ENCODE results near the gene ZDHHC7. TPM values are rescaled to one million over a fixed set of nuclear protein-coding genes. Genes with fewer than 3 reads are reported as not detected.

ZDHHC7 gene
- total RNA-seq, 1 experiment from 2014 or later, result 46.3 TPM

DNA sequence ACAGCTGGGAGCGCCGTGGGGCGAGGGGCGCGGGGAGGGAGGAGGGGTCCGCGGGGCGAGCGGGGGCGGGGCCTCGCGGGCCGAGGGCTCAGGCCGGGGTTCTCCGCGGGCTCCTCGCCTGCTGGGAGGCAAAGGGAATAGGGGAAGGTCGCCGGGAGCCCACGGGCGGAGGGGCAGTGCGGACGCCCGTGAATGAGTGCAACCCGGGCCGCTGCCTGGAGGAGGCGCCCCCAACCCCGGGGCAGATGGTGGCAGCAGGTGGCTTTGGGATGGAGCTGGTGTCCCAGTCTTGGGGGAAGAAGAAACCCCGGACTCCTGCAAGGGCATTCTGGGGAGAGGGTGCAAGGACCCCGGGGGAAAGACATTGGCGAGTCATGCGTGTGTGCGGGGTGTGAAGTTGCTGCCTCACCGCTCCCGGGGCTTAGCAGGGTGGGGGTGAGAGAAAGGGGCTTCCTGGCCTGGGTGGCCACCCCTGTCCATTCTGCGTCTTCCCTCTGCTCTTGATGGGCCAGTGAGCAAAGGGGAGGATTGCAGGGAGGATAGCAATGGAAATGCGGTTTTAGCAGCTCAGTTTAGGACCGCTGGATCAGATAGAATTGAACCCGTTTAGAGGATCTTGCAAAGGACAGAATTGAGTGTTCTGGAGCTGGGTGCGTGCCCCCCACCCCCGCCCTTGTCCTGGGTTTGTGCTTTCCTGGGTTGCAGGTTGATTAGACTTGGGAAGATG lies 16.8 kb upstream of the ZDHHC7 start:
- no peak for TF ChIP-seq CTCF (IDR thresholded peaks at IDR 0.05; ENCODE audit: unreplicated experiment)
- CTCF ChIA-PET, result interaction anchor here (0.5 to 1.6 kb wide), 5 partner anchors 14 to 502 kb away, joined by 3 to 7 read pairs (median 3); no protein-coding TSS in a partner anchor
- POLR2A ChIA-PET, result interaction anchor here (0.7 to 6.1 kb wide), 15 partner anchors 8 to 586 kb away, joined by 3 to 163 read pairs (median 5); partner anchors contain the start of genes GSE1 and ZDHHC7
- BruUV-seq (replicated peaks), result no TSS peak
- Mint-ChIP-seq H3K36me3 (ENCODE audit: insufficient read depth, unreplicated experiment) (peaks cover 8% of the 10 kb centered on the region), H3K27me3 (ENCODE audit: insufficient read depth, unreplicated experiment) (no peaks in the 10 kb centered on the region), H3K27ac (ENCODE audit: low read depth, unreplicated experiment) (peak overlapping the region; percentile 78), H3K4me1 (ENCODE audit: insufficient read depth, unreplicated experiment) (peaks cover 18% of the 10 kb centered on the region), H3K4me3 (ENCODE audit: unreplicated experiment) (peak overlapping the region; percentile 84), H3K9me3 (ENCODE audit: unreplicated experiment) (no peaks in the 10 kb centered on the region)
- intact Hi-C loops (cut with micrococcal nuclease), result loop anchor here (1.0 to 2.0 kb wide), 2 partner anchors 34 to 59 kb away; no protein-coding TSS in a partner anchor
- no peak for DNase-seq (ENCODE audit: unreplicated experiment)

- Mint-ChIP-seq H3K9me3 (ENCODE audit: unreplicated experiment) (no peaks in the 10 kb centered on the region), H3K4me3 (ENCODE audit: unreplicated experiment) (peak within 1 kb of the TSS; percentile 84), H3K4me1 (ENCODE audit: insufficient read depth, unreplicated experiment) (peaks cover 18% of the 10 kb centered on the region), H3K36me3 (ENCODE audit: insufficient read depth, unreplicated experiment) (peaks cover 7% of the 10 kb centered on the region), H3K27me3 (ENCODE audit: insufficient read depth, unreplicated experiment) (no peaks in the 10 kb centered on the region), H3K27ac (ENCODE audit: low read depth, unreplicated experiment) (peak within 1 kb of the TSS; percentile 78)
- CTCF ChIA-PET, result interaction anchor here (0.5 to 1.6 kb wide), 8 partner anchors 12 to 501 kb away, joined by 3 to 9 read pairs (median 3); no protein-coding TSS in a partner anchor
- intact Hi-C loops (cut with micrococcal nuclease), result no loop called here
- no TSS peak for BruUV-seq (replicated peaks)
- no peak for TF ChIP-seq CTCF (IDR thresholded peaks at IDR 0.05; ENCODE audit: unreplicated experiment)
- POLR2A ChIA-PET, result interaction anchor here (0.5 to 6.1 kb wide), 23 partner anchors 8 to 710 kb away, joined by 3 to 163 read pairs (median 3); partner anchors contain the start of gene ZDHHC7
- DNase-seq (ENCODE audit: unreplicated experiment), result peak; percentile 93
Observed at GRCh38 chr16:85027349-85027957, 16.1 kb upstream of the ZDHHC7 start, which contains the start of gene KIAA0513. TSS of gene KIAA0513 (plus strand) at chr16:85027795. CDS start at chr16:85067072, 39,277 bp downstream.

DNA sequence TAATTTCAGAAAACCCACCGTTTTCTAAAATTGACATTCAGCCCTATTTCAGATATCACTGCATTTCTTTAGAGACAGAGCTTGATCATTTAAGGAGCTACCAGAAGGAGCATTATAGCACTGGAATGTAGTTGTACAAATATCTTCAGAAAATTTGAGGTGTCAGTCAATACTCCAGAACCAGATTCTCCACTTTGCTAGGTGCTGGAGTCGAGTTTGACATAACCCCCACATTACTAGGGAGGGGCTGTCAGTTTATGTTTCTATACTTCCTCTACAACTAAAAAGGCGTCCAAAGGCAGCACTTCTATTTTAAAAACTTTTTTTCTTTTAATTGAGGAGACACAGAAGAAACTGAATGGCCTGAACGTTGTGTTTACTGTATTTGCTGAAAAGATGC lies 15.4 kb upstream of the ZDHHC7 start:
- Mint-ChIP-seq H3K9me3 (ENCODE audit: unreplicated experiment) (no peaks in the 10 kb centered on the region), H3K27ac (ENCODE audit: low read depth, unreplicated experiment) (no peak overlapping the region), H3K36me3 (ENCODE audit: insufficient read depth, unreplicated experiment) (no peaks in the 10 kb centered on the region), H3K4me3 (ENCODE audit: unreplicated experiment) (peak overlapping the region; percentile 84), H3K4me1 (ENCODE audit: insufficient read depth, unreplicated experiment) (peaks cover 18% of the 10 kb centered on the region), H3K27me3 (ENCODE audit: insufficient read depth, unreplicated experiment) (no peaks in the 10 kb centered on the region)
- TF ChIP-seq CTCF (IDR thresholded peaks at IDR 0.05; ENCODE audit: unreplicated experiment), result no peak
- DNase-seq (ENCODE audit: unreplicated experiment), result no peak
- CTCF ChIA-PET, result interaction anchor here (0.8 to 1.3 kb wide), 4 partner anchors 11 to 74 kb away, joined by 3 to 9 read pairs (median 3); no protein-coding TSS in a partner anchor
- intact Hi-C loops (cut with micrococcal nuclease), result no loop called here
- POLR2A ChIA-PET, result interaction anchor here (0.6 to 6.1 kb wide), 22 partner anchors 10 to 590 kb away, joined by 3 to 163 read pairs (median 3); partner anchors contain the start of gene ZDHHC7
- no TSS peak for BruUV-seq (replicated peaks)
